HEK293 (cell line): ENCODE results near the gene NR3C1.
A peak's percentile ranks its signal among the peaks of the same experiment; 100 is the strongest.

Experiments
- CTCF ChIA-PET: fragments of 350-600 bp; formaldehyde crosslinking; extraction: SDS; loops from one replicate; lab custom pipeline; 2021; ENCODE audit warnings: antibody characterized with exemption; lab: Yijun Ruan, JAX
- POLR2A ChIA-PET: fragments of 300-600 bp; formaldehyde crosslinking; extraction: SDS; loops from one replicate; lab custom pipeline; 2020; ENCODE audit warnings: antibody characterized with exemption, inconsistent platforms; lab: Yijun Ruan, JAX
- H3K27ac ChIP-seq: fragments of 200-500 bp; sonication (Bioruptor generic); 2 replicates; pipeline ENCODE4 v1.5.1; 2014; ENCODE audit warnings: low read depth, low read length, control low read depth, inconsistent platforms; ENCODE audit errors: extremely low read depth
- H3K36me3 ChIP-seq, 2 experiments: fragments of 200-500 bp in 1 of 2; sonication (Bioruptor generic) in 1 of 2; 1 replicate in 1 of 2; 2 replicates in 1 of 2; pipeline ENCODE4 v1.5.1; 2014 to 2017; ENCODE audit warnings: inconsistent platforms in 2 of 2, low read length in 2 of 2; ENCODE audit not compliant: control insufficient read depth in 2 of 2, insufficient read depth in 1 of 2
- H3K4me1 ChIP-seq: fragments of 200-500 bp; sonication (Bioruptor generic); 2 replicates; pipeline ENCODE4 v1.5.1; 2014; ENCODE audit warnings: mild to moderate bottlenecking, low read length, inconsistent platforms; ENCODE audit not compliant: control insufficient read depth, insufficient read depth
- H3K4me3 ChIP-seq: 2 replicates; pipeline ENCODE4 v1.5.1; 2011; ENCODE audit warnings: low read depth, mild to moderate bottlenecking, control low read depth, low read length, moderate library complexity
- H3K9me3 ChIP-seq: fragments of 200-500 bp; sonication (Bioruptor generic); 2 replicates; pipeline ENCODE4 v1.5.1; 2014; ENCODE audit warnings: low read depth, low read length, inconsistent platforms; ENCODE audit not compliant: control insufficient read depth, insufficient read depth
- GLI2 ChIP-seq: fragments of 450-650 bp; formaldehyde crosslinking; IDR thresholded peaks from 2 replicates; pipeline ENCODE4; 2017; ENCODE audit warnings: missing biosample characterization, missing genetic modification characterization, low read depth, borderline replicate concordance
- REPIN1 ChIP-seq: fragments of 450-650 bp; formaldehyde crosslinking; IDR thresholded peaks from 2 replicates; pipeline ENCODE4 v1.5.1; 2017; ENCODE audit warnings: missing biosample characterization, missing genetic modification characterization, low read depth
- SALL2 ChIP-seq: fragments of 450-650 bp; formaldehyde crosslinking; IDR thresholded peaks from 2 replicates; pipeline ENCODE4 v1.5.0; 2017; ENCODE audit warnings: missing biosample characterization, mild to moderate bottlenecking, missing genetic modification characterization, borderline replicate concordance
- TCF7L2 ChIP-seq: IDR thresholded peaks from 2 replicates; pipeline ENCODE4 v1.6.1; 2011; ENCODE audit warnings: low read depth, mild to moderate bottlenecking, inconsistent platforms, low read length, moderate library complexity, borderline replicate concordance
- ZFP69B ChIP-seq: fragments of 450-650 bp; formaldehyde crosslinking; IDR thresholded peaks from 2 replicates; pipeline ENCODE4 v1.5.1; 2016; ENCODE audit warnings: missing biosample characterization, missing genetic modification characterization
- ZNF157 ChIP-seq: fragments of 450-650 bp; formaldehyde crosslinking; IDR thresholded peaks from 2 replicates; pipeline ENCODE4 v1.5.1; 2016; ENCODE audit warnings: missing biosample characterization, missing genetic modification characterization
- ZNF248 ChIP-seq: fragments of 450-650 bp; formaldehyde crosslinking; IDR thresholded peaks from 2 replicates; pipeline ENCODE4 v1.5.1; 2017; ENCODE audit warnings: missing biosample characterization, missing genetic modification characterization
- ZNF324 ChIP-seq: fragments of 450-650 bp; formaldehyde crosslinking; IDR thresholded peaks from 2 replicates; pipeline ENCODE4 v1.5.1; 2016; ENCODE audit warnings: missing biosample characterization, missing genetic modification characterization
- ZNF530 ChIP-seq: fragments of 450-650 bp; formaldehyde crosslinking; IDR thresholded peaks from 2 replicates; pipeline ENCODE4 v1.5.1; 2016; ENCODE audit warnings: low read depth, missing biosample characterization, missing genetic modification characterization
- ZNF600 ChIP-seq: fragments of 450-650 bp; formaldehyde crosslinking; IDR thresholded peaks from 2 replicates; pipeline ENCODE4 v1.5.1; 2016; ENCODE audit warnings: missing biosample characterization, missing genetic modification characterization
- ZNF610 ChIP-seq: fragments of 450-650 bp; formaldehyde crosslinking; IDR thresholded peaks from 2 replicates; pipeline ENCODE4 v1.5.1; 2016; ENCODE audit warnings: missing biosample characterization, missing genetic modification characterization, borderline replicate concordance
- ZNF624 ChIP-seq: fragments of 450-650 bp; formaldehyde crosslinking; IDR thresholded peaks from 2 replicates; pipeline ENCODE4 v1.5.1; 2017; ENCODE audit warnings: missing biosample characterization, missing genetic modification characterization
- ZNF654 ChIP-seq: fragments of 450-650 bp; formaldehyde crosslinking; IDR thresholded peaks from 2 replicates; pipeline ENCODE4 v1.5.1; 2016; ENCODE audit warnings: low read depth, missing biosample characterization, missing genetic modification characterization
- ZNF664 ChIP-seq: fragments of 450-650 bp; formaldehyde crosslinking; IDR thresholded peaks from 2 replicates; pipeline ENCODE4 v1.5.1; 2016; ENCODE audit warnings: missing biosample characterization, missing genetic modification characterization
- ZSCAN4 ChIP-seq: fragments of 450-650 bp; formaldehyde crosslinking; IDR thresholded peaks from 2 replicates; pipeline ENCODE4 v1.5.1; 2017; ENCODE audit warnings: missing biosample characterization, missing genetic modification characterization
- TF ChIP-seq, protein P1 (sequence below): fragments of 450-650 bp; formaldehyde crosslinking; IDR thresholded peaks from 2 replicates; pipeline ENCODE4 v1.5.1; 2017; ENCODE audit warnings: missing biosample characterization, missing genetic modification characterization
- TF ChIP-seq, protein P2 (sequence below): fragments of 450-650 bp; formaldehyde crosslinking; IDR thresholded peaks from 2 replicates; pipeline ENCODE4 v1.5.1; 2016; ENCODE audit warnings: missing biosample characterization, missing genetic modification characterization
- TF ChIP-seq, protein P3 (sequence below): fragments of 450-650 bp; formaldehyde crosslinking; optimal IDR thresholded peaks from 2 replicates; pipeline ENCODE3; 2016; ENCODE audit warnings: missing biosample characterization, mild to moderate bottlenecking, missing genetic modification characterization

The NR3C1 gene

GRCh38 chr5:143274952-143275351 is 128.5 kb downstream of the NR3C1 start (continued):
- TF ChIP-seq, protein P1, sequence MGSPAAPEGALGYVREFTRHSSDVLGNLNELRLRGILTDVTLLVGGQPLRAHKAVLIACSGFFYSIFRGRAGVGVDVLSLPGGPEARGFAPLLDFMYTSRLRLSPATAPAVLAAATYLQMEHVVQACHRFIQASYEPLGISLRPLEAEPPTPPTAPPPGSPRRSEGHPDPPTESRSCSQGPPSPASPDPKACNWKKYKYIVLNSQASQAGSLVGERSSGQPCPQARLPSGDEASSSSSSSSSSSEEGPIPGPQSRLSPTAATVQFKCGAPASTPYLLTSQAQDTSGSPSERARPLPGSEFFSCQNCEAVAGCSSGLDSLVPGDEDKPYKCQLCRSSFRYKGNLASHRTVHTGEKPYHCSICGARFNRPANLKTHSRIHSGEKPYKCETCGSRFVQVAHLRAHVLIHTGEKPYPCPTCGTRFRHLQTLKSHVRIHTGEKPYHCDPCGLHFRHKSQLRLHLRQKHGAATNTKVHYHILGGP (tag by site-specific recombination): no peak
- TF ChIP-seq ZFP69B (tag by site-specific recombination) (no peak), ZNF600 (no peak), ZNF610 (tag by site-specific recombination) (no peak)
- TF ChIP-seq, all 188 proteins: peak for 0

DNA sequence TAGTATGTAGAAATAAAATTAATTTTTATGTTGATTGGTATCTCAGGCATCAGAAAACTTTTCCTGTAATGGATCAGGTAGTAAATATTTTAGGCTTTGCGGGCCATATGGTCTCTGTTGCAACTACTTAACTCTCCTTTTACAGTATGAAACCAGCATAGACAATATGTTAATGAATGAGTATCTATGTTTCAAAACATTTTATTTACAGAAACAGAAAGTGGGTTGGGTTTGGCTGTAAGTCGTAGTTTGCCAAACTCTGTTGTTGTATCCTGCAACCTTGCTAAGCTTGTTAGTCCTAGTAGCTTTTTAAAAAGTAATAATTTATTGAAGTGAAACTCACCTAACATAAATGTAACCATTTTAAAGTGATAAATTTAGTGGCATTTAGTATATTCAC is 132.1 kb downstream of the NR3C1 start:
- POLR2A ChIA-PET: no interaction called here
- Histone ChIP-seq H3K9me3 (no peaks in the 10 kb centered on the region), H3K4me1 (no peaks in the 10 kb centered on the region), H3K4me3 (no peak overlapping the region), H3K27ac (no peak overlapping the region), H3K36me3 (no peaks in the 10 kb centered on the region)
- TF ChIP-seq ZNF324 (tag by site-specific recombination) (no peak), GLI2 (no peak), ZSCAN4 (tag by site-specific recombination) (no peak), SALL2 (tag by site-specific recombination) (no peak), ZNF664 (tag by site-specific recombination) (no peak), TCF7L2 (no peak), ZNF530 (no peak), ZNF654 (no peak), ZNF624 (tag by site-specific recombination) (no peak), REPIN1 (tag by site-specific recombination) (no peak)
- TF ChIP-seq, protein P2, sequence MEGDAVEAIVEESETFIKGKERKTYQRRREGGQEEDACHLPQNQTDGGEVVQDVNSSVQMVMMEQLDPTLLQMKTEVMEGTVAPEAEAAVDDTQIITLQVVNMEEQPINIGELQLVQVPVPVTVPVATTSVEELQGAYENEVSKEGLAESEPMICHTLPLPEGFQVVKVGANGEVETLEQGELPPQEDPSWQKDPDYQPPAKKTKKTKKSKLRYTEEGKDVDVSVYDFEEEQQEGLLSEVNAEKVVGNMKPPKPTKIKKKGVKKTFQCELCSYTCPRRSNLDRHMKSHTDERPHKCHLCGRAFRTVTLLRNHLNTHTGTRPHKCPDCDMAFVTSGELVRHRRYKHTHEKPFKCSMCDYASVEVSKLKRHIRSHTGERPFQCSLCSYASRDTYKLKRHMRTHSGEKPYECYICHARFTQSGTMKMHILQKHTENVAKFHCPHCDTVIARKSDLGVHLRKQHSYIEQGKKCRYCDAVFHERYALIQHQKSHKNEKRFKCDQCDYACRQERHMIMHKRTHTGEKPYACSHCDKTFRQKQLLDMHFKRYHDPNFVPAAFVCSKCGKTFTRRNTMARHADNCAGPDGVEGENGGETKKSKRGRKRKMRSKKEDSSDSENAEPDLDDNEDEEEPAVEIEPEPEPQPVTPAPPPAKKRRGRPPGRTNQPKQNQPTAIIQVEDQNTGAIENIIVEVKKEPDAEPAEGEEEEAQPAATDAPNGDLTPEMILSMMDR (tag by site-specific recombination): no peak
- TF ChIP-seq, protein P3, sequence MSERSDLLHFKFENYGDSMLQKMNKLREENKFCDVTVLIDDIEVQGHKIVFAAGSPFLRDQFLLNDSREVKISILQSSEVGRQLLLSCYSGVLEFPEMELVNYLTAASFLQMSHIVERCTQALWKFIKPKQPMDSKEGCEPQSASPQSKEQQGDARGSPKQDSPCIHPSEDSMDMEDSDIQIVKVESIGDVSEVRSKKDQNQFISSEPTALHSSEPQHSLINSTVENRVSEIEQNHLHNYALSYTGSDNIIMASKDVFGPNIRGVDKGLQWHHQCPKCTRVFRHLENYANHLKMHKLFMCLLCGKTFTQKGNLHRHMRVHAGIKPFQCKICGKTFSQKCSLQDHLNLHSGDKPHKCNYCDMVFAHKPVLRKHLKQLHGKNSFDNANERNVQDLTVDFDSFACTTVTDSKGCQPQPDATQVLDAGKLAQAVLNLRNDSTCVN (tag by site-specific recombination): no peak
- CTCF ChIA-PET: interaction anchor here (0.6 kb wide), 1 partner anchor 197 kb away, joined by 3 read pairs; no protein-coding TSS in a partner anchor

GRCh38 chr5:143268388-143268787 is 135.1 kb downstream of the NR3C1 start:
- ChIA-PET CTCF (interaction anchor here (0.7 kb wide), 1 partner anchor 23 kb away, joined by 3 read pairs; no protein-coding TSS in a partner anchor), POLR2A (no interaction called here)
- peak; percentile 95 for TF ChIP-seq ZNF248 (tag by site-specific recombination)
- no peak for TF ChIP-seq ZNF157
- Histone ChIP-seq H3K4me3 (no peak overlapping the region), H3K27ac (no peak overlapping the region), H3K36me3 (no peaks in the 10 kb centered on the region), H3K9me3 (no peaks in the 10 kb centered on the region), H3K4me1 (no peaks in the 10 kb centered on the region)
